Suppressor macrophage treated with lipopolysaccharide for 1 hour (primary cell): ENCODE results near the gene GALNT17.

ENCODE experiments used
- DNase-seq, 3 donors: peaks; one replicate each; pipeline ENCODE4 v3.0.0-alpha.2; 2020 to 2022

GALNT17 gene

DNA sequence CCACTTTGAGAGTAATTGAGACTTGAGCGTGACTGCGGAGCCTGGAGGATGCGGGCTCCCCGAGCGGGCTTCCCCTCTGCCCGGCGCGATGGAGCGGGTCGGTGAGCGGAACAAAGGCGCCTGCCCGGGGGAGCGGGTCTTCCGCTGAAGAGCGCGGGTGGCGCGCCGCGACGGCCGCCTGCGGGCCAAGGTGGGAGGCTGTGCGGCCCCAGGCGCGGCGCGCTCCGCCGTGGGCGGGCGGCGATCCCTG, at the start of gene GALNT17:
Gene GALNT17, plus strand, starts transcription at position 18 of the 250 bp plus-strand sequence.
- DNase-seq = no peak

GRCh38 chr7:71095266-71095860, 36.6 kb upstream of the GALNT17 start:
- no peak for DNase-seq

DNA sequence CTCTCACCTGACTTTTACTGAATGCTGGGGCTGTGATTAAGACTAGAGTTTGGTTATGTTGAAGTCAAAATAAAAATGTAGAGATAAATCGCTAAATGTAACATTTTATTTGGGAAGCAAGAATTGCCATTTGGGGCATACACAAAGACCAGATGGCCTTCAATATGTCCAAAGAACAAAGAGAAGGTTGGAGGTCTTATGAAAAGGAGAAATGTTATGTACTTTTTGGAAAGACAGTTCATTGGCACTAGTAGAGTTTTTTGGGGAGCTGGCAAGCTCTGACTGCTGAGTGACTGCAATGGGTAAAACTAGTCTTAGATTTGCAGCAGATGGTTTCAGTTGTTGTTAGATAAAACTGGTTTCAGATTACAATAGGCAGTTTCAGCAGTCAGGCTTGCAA, 35.6 kb upstream of the GALNT17 start:
- DNase-seq = no peak

DNA sequence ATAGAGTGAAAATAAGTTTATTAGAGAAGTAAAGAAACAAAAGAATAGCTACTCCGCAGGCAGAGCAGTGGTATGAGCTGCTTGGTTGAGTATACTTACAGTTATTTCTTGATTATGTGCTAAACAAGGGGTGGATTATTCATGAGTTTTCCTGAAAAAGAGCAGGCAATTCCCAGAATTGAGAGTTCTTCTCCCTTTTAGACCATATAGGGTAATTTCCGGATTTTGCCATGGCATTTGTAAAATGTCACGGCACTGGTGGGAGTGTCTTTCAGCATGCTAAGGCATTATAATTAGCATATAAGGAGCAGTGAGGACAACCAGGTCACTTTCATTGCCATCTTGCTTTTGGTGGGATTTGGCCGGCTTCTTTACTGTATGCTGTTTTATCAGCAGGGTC, 25.7 kb upstream of the GALNT17 start:
- no peak for DNase-seq

DNA sequence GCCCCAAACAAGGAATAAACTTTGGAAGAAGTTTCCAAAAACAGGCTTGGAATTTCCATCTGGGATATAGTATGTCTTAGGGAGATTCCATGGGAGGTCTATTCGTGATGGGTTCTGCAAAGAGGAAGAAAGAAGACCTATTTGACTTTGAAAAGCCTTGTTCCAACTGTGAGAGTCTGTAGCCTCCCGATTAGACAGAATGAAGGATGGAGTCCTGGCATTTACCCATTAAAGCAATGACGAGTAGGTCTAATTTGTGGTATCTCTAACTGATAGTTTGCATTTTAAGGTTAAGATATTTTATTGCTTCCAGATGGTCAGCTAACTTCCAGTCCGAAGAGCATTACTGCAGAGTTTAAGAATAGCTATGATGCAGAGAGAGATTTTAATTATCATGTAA, 19.5 kb upstream of the GALNT17 start:
- no peak for DNase-seq

DNA sequence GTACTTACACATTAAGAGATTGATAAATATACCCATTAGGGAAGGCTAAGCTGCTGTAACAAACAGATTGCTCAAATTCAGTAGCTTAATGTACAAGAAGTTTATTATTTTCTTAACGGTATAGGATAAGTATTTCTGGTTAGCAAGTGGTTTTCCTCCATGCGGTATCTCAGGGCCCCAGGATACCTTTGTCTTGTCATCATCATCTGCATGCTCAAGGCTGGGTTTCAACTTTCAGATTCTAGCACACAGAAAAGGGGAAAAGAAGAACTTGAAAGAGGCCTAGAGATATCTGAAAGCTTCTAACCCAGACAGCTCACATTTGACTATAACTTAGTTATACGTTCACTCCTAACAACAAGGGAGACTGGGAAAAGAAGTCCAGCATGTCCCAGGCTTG, 11.8 kb upstream of the GALNT17 start:
- DNase-seq = no peak

- DNase-seq = no peak
Measured at GRCh38 chr7:71129126-71129525, 2.8 kb upstream of the GALNT17 start.

DNA sequence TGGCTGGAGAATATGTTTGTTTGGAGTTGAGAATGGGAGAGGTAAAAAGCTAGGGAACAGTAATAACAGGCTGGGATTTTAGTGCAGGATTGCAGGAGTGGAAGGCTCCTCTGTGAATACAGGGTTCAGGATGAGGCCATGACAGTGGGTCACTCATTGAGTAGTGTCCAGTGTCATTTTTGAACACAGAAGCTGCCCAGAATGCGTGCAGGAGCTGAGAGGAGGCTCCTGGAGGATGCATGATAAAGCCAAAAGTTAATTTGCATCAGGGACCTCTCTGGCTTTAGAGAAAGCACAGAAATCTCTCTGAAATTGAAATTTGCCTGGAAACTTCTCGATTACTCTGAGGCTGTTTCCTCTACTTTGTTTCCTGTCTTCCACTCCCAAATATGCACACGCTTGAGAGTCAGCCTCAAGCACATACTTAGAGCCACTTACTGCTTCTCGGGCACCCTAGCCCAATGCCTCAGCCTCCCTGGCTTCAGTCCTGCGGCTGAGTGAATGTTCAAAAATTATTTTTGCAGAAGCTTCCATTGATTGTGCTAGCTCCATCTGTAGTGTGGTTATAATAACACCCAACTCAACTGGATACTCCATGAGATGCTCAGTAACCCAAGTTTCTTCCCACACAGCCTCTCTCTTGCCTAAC, 1.8 kb upstream of the GALNT17 start:
- no peak for DNase-seq

DNA sequence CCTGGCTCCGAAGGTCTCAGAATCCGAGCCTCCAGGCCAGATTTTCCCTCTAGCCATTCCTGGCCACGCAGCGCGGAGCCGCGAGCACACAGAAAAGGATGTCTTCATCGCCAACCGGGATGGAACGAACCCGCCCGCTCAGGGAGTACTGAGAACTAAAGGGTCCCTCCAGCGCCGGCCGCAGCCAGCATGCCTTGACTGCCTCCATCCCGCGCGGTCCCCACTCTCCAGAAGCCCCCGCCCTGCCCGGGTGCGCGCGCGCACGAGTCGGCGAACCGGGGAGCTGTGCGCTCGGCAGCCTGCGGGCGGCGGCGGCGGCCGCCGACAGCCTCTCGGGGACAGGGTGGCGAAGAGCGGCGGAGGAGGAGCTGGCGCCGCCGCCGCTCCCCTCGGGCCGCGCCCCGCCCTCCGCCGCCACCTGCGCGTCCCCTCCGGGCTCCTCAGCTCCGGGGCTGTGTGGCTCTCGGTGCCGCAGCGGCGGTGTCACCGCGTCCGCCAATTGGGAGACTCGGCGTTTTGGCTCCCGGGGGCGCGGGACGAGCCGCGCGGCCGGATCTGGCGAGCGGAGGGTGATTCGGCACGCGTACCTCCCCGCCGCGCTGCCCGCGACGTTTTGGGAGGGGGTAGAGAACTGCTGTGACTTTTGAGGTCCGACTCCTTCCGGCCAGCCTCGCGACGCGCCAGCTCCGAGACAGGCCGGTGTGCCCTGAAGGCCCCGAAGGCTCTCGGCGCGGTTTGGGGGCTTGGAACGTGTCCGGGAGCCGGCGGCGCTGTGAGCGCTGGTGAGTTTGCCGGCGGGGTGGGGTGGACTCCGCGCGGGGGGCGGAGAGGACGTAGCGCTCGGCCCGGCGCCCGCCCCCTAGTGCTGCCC, 453 bp upstream of the GALNT17 start:
- DNase-seq = no peak

DNA sequence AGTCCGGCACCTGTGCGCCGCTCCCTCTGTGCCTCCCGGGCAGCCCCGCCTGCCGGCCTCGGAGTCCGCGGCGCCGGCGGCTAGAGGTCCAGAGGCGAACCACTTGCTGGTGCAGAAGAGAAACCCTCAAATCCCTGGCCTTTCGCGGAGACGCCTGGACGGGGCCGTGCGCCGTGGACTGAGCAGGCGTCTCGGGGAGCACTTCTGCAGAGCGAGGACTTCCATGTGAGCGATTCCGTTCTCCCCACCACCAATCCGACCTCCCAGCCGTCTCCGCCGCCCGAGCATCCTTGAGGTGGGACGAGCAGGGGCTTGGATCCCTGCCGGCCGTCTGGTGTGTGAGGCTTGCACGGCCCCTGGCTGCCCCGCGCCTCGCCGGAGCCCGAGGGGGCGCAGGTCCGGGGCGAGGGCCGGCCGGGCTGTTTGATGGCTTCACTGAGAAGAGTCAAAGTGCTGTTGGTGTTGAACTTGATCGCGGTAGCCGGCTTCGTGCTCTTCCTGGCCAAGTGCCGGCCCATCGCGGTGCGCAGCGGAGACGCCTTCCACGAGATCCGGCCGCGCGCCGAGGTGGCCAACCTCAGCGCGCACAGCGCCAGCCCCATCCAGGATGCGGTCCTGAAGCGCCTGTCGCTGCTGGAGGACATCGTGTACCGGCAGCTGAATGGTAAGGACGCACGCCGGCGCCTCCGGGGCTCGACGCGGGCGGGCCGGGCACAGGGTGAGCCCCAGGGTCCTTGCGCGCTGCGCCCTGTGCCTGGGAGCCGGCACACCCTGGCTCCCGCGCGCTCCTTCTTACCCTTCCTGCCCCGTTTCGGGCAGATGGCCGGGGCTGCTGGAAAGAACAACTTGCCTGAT, 660 bp downstream of the GALNT17 start:
- DNase-seq = no peak

DNA sequence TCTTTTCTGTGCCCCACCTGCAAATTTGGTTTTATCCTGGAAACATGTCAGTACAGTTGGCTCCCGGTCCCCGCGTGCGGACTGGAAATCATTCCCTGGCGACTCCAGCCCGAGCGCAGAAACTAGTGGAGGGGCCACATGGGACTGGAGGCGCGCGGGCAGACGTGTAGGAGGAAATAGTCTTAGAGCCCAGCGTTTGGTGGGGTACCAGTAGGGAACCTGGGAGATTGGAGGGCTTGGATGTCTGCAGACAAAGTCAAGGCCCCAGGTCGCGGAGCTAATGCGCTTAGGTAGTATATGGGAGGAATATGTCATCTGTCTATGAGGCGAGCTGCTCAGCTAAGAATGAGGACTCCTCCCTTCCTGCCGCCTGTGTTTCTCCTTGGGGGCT, 1.3 kb downstream of the GALNT17 start:
- no peak for DNase-seq

- no peak for DNase-seq
Measured at GRCh38 chr7:71133856-71134255, 1.9 kb downstream of the GALNT17 start.

GRCh38 chr7:71135116-71135515, 3.2 kb downstream of the GALNT17 start:
- DNase-seq = no peak

DNA sequence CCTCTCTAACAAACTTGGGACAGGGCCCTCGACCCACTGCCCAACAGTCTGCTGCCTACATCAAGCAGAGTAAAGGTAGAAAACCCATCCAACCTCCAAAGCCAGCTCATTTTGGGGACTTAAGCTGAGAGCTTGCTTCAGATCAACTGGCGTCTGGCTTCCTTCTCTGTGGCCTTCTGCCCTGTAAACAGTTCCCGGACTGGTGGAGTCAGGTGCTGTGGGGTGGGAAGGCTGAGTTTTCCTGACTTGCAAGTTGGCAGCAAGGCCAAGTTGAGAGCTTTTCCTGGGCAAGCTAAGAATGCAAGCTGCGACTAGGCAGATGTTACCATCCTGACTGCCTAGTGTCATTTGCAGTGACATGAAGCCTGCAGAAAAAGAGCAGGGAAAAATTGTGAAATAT, 3.7 kb downstream of the GALNT17 start:
- DNase-seq = no peak

DNA sequence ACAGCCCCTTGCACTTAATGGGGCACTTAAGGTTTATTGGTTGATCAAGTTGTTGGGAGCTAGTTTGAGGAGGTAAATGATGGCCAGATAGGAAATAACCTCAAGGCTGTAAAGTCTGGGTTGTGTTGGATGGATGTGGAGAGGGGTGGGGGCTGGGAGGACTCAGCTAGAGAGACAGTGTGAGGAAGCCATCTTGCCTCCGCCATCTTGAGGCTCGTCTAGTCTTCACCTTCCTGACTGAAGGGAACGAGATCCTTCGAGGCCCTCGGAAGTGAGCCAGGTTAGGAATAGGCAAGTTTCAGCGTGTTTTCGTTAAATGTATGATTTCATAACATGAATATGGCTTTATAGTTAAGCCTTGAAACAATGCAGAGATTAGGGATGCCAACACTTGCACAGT, 5.5 kb downstream of the GALNT17 start:
- no peak for DNase-seq

DNA sequence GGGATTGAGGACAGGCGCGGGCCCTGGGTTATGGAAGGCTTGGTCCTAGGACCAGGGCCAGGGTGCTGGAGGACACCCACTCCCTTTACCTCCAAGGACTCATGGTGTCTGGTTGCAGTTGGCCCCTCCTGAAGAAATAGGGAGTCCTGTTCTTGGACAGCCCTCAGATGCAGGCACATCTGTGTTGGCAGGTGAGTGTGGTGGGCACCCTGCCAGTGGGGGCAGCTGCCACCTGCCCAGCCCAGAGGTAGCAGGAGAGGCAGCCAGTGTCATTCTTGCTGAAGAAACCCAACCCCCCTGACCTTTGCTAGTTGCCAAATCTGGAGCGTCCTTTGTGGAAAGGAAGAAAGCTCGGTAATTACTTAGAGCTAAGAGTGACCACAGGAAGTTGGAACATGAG, 8.3 kb downstream of the GALNT17 start:
- DNase-seq = no peak

GRCh38 chr7:71144963-71145362, 13.0 kb downstream of the GALNT17 start:
- no peak for DNase-seq

GRCh38 chr7:71145906-71146901, 14.3 kb downstream of the GALNT17 start:
- DNase-seq = no peak

- DNase-seq = no peak
Measured at GRCh38 chr7:71148098-71148497, 16.2 kb downstream of the GALNT17 start.

DNA sequence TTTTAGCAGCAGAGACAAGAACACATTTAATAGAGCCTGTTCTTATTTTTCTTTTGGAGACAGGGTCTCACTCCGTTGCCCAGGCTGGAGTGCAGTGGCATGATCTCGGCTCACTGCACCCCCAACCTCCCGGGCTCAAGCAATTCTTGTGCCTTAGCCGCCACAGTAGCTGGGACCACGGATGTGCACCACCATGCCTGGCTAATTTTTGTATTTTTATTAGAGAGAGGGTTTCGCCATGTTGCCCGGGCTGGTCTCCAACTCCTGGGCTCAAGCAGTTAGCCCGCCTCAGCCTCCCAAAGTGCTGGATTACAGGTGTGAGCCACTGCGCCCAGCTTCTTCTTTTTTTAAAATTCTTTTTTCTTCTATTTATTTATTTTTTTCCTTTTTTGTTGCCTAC, 23.3 kb downstream of the GALNT17 start:
- DNase-seq = no peak

DNA sequence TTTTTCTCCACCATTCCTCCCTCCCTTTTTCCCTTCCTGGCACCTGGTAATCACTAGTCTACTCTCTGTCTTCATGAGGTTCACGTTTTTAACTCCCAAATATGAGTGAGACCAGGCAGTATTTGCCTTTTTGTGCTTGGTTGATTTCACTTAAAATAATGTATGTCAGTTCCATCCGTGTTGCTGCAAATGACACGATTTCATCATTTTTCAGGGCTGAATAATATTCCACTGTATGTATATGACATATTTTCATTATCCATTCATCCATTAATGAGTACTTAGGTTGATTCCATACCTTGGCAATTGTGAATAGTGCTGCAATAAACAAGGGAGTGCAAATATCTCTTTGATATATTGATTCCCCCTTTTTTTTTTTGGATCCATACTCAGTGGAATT, 25.8 kb downstream of the GALNT17 start:
- DNase-seq = no peak

- DNase-seq = no peak
Measured at GRCh38 chr7:71165708-71166107, 33.8 kb downstream of the GALNT17 start.
